GM19099 (cell line): ENCODE data around the gene SH2B2.

Experiments
- POLR2A ChIP-seq: IDR thresholded peaks from 3 replicates; pipeline ENCODE4 v1.6.1; 2011; ENCODE audit warnings: low read depth; ENCODE audit not compliant: insufficient read length; ENCODE audit errors: extremely low read depth

Gene SH2B2

DNA sequence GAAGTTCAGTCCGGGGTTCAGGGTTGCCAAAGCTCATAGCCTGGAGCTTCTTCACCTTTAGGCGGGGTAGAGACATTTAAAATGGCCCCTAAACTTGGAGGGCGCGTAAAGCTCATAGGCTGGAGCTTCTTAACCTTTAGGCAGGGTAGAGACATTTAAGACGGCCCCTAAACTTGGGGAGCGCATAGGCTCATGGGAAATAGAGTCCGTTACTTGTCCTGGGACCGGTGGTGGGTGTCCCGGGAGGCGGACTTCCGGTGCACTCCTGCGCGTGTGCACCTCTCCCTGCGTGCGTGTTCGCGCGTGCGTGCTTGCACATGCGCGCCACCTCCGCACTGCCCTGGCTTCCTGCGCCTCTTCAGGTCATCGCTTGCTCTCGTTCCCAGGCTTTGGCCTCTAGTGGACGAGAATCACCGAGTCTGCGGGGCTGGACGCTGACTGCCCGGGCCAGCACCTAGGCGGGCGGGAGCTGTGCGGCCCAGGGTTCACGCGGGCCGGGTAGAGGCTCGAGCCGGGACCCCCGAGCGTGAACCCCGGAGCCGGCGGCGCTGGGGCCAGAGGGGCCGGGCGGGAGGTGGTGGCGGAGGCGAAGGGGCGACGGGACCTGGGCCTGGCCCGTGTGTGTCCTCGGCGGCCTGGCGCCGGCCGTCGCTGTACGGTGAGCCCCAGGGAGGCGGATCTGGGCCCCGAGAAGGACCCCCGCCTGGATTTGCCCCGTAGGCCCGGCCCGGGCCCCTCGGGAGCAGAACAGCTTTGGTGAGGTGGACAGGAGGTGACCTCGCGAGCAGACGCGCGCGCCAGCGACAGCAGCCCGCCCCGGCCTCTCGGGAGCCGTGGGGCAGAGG lies 77.1 kb downstream of the SH2B2 start:
- TF ChIP-seq POLR2A, result peak; percentile 62
